ENCODE data around the gene LMO7.

GRCh38 chr13:75811361-75811760 is 175.2 kb downstream of the LMO7 start:
- TF ChIP-seq POLR2A (IDR thresholded peaks at IDR 0.05; ENCODE audit: insufficient read depth in 1 of 2, low read depth in 2 of 2, low read length in 2 of 2) (no peak), CTCF (CRISPR knock-in tag; IDR thresholded peaks at IDR 0.05) (no peak), YY1 (IDR thresholded peaks at IDR 0.05; ENCODE audit: insufficient read depth, insufficient replicate concordance, low read depth, low read length) (no peak), EHMT2 (IDR thresholded peaks at IDR 0.05; ENCODE audit: borderline replicate concordance, low read depth, low read length) (no peak), ZBTB43 (CRISPR knock-in tag; conservative IDR thresholded peaks at IDR 0.05) (no peak), ZMAT5 (CRISPR knock-in tag; IDR thresholded peaks at IDR 0.05; ENCODE audit: borderline replicate concordance, low read depth) (no peak), ZFX (CRISPR knock-in tag; IDR thresholded peaks at IDR 0.05; ENCODE audit: low read depth) (no peak), NR2C2 (CRISPR knock-in tag; IDR thresholded peaks at IDR 0.05; ENCODE audit: borderline replicate concordance) (no peak), ZNF609 (CRISPR knock-in tag; IDR thresholded peaks at IDR 0.05; ENCODE audit: borderline replicate concordance) (no peak), TCF7L2 (IDR thresholded peaks at IDR 0.05; ENCODE audit: low read depth, low read length) (no peak), CREB3 (CRISPR knock-in tag; IDR thresholded peaks at IDR 0.05) (no peak), KLF15 (CRISPR knock-in tag; IDR thresholded peaks at IDR 0.05; ENCODE audit: borderline replicate concordance) (no peak)

Data from HepG2 (cell line).